ENCODE results near the gene TMEM223. TPM values are rescaled to one million over a fixed set of nuclear protein-coding genes. Genes with fewer than 3 reads are reported as not detected.
"Not testable (repeated sequence)": the region's sequence is repeated elsewhere in the genome, so short reads cannot be mapped to it uniquely, and the experiment has no call there.

TMEM223 gene
- polyA plus RNA-seq, 6 donors from 2014 or later, result 28.9 to 52.5 (median 45.3) TPM

DNA sequence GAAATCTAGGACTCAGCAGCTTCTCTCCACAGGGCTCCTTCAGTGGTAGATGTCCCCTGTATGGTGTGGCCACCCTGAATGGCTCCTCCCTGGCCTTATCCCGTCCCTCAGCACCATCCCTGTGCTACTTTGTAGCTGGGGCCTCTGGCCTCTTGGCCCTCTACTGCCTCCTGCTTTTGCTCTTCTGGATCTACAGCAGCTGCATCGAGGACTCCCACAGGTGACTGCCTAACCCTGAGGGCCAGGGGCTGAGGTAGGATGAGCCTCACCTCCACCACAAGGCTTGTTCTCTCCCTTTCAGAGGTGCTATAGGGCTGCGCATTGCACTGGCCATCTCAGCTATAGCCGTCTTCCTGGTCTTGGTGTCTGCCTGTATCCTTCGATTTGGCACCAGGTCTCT is 2.8 kb downstream of the TMEM223 start:
- DNase-seq, result no peak
- H3K27me3 Mint-ChIP-seq, result no peaks in the 10 kb centered on the region
- H3K4me1 Mint-ChIP-seq, result peaks cover 33 to 58% (median 51%) of the 10 kb centered on the region in 3 donors
- peaks cover 0 to under 1% of the 10 kb centered on the region in 2 donors for H3K36me3 Mint-ChIP-seq
- peak overlapping the region; percentile 67 to 97 (median 94) for H3K4me3 Mint-ChIP-seq
- peak overlapping the region in 4 of 6 donors; percentile 37 to 85 (median 64) for H3K27ac Mint-ChIP-seq
- no peaks in the 10 kb centered on the region for H3K9me3 Mint-ChIP-seq
- ATAC-seq (ENCODE audit: low read depth in 2 of 2), result no peak

DNA sequence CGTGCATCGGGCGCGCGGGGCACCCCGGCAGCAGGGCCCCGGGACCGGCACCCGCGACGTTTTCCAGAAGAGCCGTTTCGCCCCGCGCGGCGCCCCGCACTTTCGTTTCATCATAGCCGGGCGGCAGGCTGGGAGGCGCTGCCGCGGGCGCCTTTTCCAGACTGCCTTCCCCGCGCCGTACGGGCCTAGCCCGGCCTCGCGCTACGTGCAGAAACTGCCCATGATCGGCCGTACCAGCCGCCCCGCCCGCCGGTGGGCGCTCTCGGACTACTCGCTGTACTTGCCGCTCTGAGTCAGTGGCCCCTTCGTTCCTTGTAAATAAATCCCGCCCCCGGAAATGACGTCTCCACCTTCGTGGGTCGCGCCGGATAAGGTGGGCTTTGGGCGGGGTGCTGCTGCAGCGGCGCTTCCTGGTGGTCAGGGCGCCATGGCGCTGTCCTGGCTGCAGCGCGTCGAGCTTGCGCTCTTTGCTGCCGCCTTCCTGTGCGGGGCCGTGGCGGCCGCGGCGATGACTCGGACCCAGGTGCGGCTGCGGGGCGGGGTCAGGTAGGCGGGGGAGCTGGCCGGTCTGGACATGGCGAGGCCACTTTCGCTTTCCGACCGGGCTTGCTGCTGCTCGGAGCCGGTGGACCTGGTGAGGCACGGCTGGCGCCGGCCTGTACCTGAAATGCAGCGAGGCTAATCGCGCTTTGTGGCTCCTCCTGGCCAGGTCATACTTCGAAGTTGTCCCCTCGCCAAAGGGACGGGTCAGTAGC is 4.6 kb downstream of the TMEM223 start, which contains the start of gene TMEM179B:
TSS of gene TMEM179B (plus strand) at position 398 of the 755 bp plus-strand sequence. CDS start at position 428, 30 bp downstream.
- H3K27ac Mint-ChIP-seq, result peak within 1 kb of the TSS; percentile 90 to 97 (median 96)
- no peaks in the 10 kb centered on the region for H3K9me3 Mint-ChIP-seq
- H3K36me3 Mint-ChIP-seq, result no peaks in the 10 kb centered on the region
- H3K4me3 Mint-ChIP-seq, result peak within 1 kb of the TSS; percentile 93 to 98 (median 96)
- DNase-seq (peak; percentile 97), ATAC-seq (ENCODE audit: low read depth in 2 of 2) (peak; percentile 73 to 76)
- H3K4me1 Mint-ChIP-seq, result peaks cover 31 to 52% (median 47%) of the 10 kb centered on the region in 3 donors
- no peaks in the 10 kb centered on the region for H3K27me3 Mint-ChIP-seq

DNA sequence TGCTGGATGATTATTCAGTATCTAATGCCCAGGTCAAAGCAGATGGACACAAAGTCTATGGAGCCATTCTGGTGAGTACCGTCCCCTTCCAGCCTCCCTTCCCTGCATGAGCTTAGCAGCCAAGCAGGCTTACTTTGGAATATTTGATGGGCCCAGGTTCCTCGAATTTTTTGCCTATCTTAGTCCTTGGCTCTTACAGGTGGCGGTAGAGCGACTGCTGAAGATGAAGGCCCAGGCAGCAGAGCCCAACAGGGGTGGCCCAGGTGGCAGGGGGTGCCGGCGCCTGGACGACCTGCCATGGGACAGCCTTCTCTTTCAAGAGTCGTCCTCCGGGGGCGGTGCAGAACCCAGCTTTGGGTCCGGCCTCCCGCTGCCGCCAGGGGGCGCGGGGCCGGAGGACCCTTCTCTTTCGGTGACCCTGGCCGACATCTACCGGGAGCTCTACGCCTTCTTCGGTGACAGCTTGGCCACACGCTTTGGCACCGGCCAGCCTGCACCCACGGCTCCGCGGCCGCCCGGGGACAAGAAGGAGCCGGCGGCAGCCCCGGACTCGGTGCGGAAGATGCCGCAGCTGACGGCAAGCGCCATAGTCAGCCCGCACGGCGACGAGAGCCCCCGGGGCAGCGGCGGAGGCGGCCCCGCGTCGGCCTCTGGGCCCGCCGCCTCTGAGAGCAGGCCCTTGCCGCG is 5.3 kb downstream of the TMEM223 start:
- peak; percentile 74 to 76 for ATAC-seq (ENCODE audit: low read depth in 2 of 2)
- H3K9me3 Mint-ChIP-seq, result no peaks in the 10 kb centered on the region
- DNase-seq, result peak; percentile 89
- H3K27me3 Mint-ChIP-seq, result no peaks in the 10 kb centered on the region
- H3K4me3 Mint-ChIP-seq, result peak overlapping the region; percentile 82 to 98 (median 92)
- H3K4me1 Mint-ChIP-seq, result peaks cover 29 to 49% (median 40%) of the 10 kb centered on the region in 3 donors
- H3K27ac Mint-ChIP-seq, result peak overlapping the region; percentile 70 to 95 (median 91)
- no peaks in the 10 kb centered on the region for H3K36me3 Mint-ChIP-seq

DNA sequence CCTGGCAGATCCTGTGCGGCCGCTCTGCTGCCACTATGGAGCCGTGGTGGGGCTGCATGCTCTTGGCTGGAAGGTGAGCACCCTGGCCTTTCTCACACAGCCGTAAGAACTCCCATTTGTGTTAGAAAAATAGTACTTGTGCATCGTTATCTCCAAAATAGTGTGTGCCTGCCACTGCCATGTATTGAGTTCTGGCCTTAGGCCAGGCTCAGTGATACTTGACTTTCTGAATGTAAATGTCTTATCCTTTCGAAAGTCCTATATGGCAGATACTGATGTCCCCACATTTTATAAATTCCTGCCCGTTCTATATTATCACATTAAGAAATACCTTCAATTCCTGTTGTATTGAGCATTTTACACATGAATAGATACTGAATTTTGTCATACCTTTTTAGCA is 9.1 kb downstream of the TMEM223 start:
- DNase-seq, result no peak
- Mint-ChIP-seq H3K4me3 (no peak overlapping the region), H3K27me3 (no peaks in the 10 kb centered on the region), H3K36me3 (peaks cover 0 to under 1% of the 10 kb centered on the region in 2 donors), H3K4me1 (peaks cover 7 to 17% (median 10%) of the 10 kb centered on the region in 3 donors), H3K9me3 (no peaks in the 10 kb centered on the region), H3K27ac (peak overlapping the region in 2 of 6 donors; percentile 40 to 41)
- no peak for ATAC-seq (ENCODE audit: low read depth in 2 of 2)

DNA sequence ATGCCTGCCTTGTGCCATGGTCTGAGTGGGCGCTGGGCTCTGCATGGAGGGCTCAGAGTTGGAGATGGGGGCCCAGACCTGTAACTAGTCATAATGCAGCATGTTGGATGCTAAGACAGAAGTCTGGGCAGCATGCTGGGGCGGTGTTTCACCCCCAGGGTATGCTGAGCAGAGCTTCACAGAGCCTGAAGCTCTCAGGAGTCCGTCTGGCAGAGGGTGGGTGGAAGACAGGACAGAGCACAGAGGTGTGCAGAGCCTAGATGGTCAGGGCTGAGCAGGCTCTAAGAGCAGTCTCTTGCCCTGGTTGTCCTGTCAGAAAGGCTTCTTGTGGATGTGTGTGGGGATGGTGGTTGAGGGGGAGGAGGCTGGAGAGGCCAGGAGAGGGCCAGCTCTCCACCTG is 13.4 kb downstream of the TMEM223 start:
- H3K36me3 Mint-ChIP-seq, result peaks cover 8% of the 10 kb centered on the region in 2 donors
- H3K9me3 Mint-ChIP-seq, result no peaks in the 10 kb centered on the region
- peak overlapping the region in 3 of 6 donors; percentile 57 to 61 (median 59) for H3K27ac Mint-ChIP-seq
- no peak overlapping the region for H3K4me3 Mint-ChIP-seq
- ATAC-seq (ENCODE audit: low read depth in 2 of 2) (no peak), DNase-seq (no peak)
- H3K4me1 Mint-ChIP-seq, result peaks cover 4 to 10% (median 5%) of the 10 kb centered on the region in 3 donors
- H3K27me3 Mint-ChIP-seq, result no peaks in the 10 kb centered on the region

DNA sequence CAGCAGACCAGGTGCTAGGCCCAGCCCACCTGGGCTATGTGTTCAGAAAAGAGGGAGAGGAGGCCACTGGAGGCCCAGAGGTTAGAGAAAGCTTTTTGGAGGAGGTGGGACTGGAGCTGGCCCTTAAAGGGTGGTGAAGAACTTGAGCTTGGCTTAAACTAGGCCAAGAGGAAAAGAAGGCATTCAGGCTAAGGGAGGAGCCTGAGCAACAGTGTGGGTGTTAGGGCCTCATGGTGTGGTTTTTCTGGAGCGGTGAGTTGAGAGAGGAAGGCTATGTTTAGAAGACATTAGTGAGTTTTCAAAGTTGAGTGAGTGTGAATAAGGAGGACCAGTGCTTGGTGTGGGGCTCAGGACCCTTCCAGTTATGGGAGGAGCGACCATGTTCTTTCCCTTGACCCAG is 14.4 kb downstream of the TMEM223 start:
- H3K4me3 Mint-ChIP-seq, result peak overlapping the region in 1 of 8 donors; percentile 37
- peaks cover 5 to 14% (median 6%) of the 10 kb centered on the region in 3 donors for H3K4me1 Mint-ChIP-seq
- no peaks in the 10 kb centered on the region for H3K27me3 Mint-ChIP-seq
- DNase-seq (no peak), ATAC-seq (ENCODE audit: low read depth in 2 of 2) (no peak)
- H3K36me3 Mint-ChIP-seq, result peaks cover 8% of the 10 kb centered on the region in 2 donors
- H3K9me3 Mint-ChIP-seq, result no peaks in the 10 kb centered on the region
- H3K27ac Mint-ChIP-seq, result peak overlapping the region in 2 of 6 donors; percentile 60 to 93

DNA sequence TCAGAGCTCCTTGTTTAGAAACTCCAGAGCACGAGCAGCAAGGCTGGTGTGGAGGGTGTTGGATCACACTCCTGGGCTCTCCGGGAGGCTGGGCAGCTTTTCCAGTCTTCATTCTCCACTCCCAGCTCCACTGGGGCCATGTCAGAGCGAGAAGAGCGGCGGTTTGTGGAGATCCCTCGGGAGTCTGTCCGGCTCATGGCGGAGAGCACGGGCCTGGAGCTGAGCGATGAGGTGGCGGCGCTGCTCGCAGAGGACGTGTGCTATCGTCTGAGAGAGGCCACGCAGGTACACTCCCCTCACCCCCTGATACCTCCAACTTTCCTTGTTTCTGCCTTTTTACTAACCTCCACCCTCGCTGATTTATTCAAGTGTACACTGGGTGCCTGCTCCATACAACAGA is 16.2 kb downstream of the TMEM223 start:
- Mint-ChIP-seq H3K27me3 (no peaks in the 10 kb centered on the region), H3K27ac (peak overlapping the region in 1 of 6 donors; percentile 54), H3K9me3 (no peaks in the 10 kb centered on the region), H3K36me3 (peaks cover 8% of the 10 kb centered on the region in 2 donors), H3K4me3 (peak overlapping the region in 2 of 8 donors; percentile 3 to 9), H3K4me1 (peaks cover 17 to 28% (median 22%) of the 10 kb centered on the region in 3 donors)
- no peak for ATAC-seq (ENCODE audit: low read depth in 2 of 2)
- DNase-seq, result no peak

DNA sequence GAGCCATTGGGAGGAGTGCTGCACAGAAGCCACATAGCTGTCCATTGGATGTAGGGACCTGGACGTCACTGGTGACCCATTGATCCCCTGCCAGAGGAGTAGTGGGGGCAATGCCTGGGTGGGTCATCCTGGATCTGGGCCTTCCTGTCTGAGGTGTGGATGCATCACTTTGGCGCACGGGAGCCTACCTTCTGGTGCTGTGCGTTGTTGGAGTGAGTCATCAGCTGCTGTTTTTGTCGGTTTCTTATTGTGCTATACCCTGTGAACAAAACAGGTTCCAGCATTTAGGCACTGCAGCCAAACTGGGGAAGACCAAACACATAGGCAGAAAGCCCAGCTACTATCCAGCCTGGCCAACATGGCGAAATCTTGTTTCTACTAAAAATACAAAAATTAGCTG is 17.4 kb downstream of the TMEM223 start:
- Mint-ChIP-seq H3K4me1 (peaks cover 26 to 41% (median 33%) of the 10 kb centered on the region in 3 donors), H3K9me3 (no peaks in the 10 kb centered on the region), H3K36me3 (peaks cover 8% of the 10 kb centered on the region in 2 donors), H3K27ac (peak overlapping the region in 1 of 6 donors; percentile 34), H3K4me3 (peak overlapping the region in 1 of 8 donors; percentile 68), H3K27me3 (no peaks in the 10 kb centered on the region)
- ATAC-seq (ENCODE audit: low read depth in 2 of 2), result no peak
- DNase-seq, result no peak

DNA sequence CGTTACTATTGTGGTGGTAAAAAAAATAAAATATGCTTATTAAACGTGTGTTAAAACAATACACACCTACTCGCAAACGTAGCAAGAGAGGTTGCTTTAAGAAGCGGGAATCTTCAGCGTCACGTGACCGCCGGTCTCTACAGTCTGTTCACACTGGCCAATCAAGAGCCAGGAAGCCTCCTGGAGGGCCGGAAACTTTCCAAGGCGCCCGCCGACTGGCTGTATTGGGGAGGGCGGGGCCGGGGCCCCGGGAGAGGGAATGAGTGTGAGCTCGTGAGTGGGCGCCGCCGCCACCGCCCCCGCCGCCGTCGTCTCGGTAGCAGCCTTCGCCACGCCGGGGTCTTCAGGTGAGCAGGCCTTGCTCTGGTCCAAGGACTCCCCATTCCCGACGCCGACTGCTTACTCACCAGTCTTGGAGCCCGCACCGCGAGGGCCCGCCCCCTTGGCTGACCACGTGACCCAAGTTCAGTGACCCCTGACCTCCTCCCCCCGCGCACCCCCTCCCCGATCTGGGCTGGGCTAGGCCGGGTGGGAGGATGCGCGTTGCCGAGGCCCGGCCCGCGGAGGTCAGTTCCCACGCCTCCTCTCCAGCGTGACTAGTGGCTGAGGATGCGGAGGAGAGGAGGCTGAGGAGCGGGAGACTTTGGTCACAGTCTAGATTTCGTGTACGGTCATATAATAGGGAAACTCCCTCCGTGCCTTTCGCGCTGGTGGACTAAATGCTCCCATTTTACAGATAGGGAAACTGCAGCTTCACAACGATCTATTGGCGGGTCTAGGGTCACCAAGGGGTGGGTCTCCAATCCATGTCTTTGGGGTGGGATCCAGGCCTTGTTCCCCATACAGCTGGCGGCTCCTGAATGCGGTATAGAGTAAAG is 20.4 kb downstream of the TMEM223 start, which contains the start of gene TAF6L:
TSS of gene TAF6L (plus strand) at position 253 of the 878 bp plus-strand sequence. CDS start 4,388 bp downstream, outside the sequence.
- DNase-seq, result peak; percentile 76
- Mint-ChIP-seq H3K4me1 (peaks cover 26 to 36% (median 34%) of the 10 kb centered on the region in 3 donors), H3K9me3 (no peaks in the 10 kb centered on the region), H3K36me3 (peaks cover 0 to 5% of the 10 kb centered on the region in 2 donors), H3K27me3 (no peaks in the 10 kb centered on the region), H3K27ac (peak within 1 kb of the TSS; percentile 89 to 99 (median 96)), H3K4me3 (peak within 1 kb of the TSS; percentile 88 to 99 (median 95))
- peak; percentile 73 for ATAC-seq (ENCODE audit: low read depth in 2 of 2)

DNA sequence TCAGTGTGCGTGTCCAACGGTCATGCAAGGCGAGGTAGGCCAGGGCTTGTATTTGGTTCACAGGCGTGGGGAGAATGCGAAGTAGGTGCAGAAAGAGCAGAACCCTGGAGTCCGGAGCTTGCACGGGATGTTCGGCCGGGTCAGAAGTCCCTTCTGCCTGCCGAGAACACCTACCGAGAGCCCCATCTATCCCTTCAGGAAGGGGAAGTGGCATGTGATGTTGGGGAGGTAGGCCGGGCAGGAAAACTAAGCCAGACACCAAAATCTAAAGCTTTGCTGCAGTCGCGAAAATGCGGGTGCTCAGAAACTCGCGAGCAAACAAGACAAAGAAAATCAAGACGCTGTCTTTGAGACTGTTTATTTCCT is 21.0 kb downstream of the TMEM223 start:
- Mint-ChIP-seq H3K36me3 (peaks cover 0 to 9% of the 10 kb centered on the region in 2 donors), H3K27ac (peak overlapping the region; percentile 89 to 99 (median 96)), H3K4me3 (peak overlapping the region; percentile 88 to 99 (median 95)), H3K4me1 (peaks cover 26 to 39% (median 34%) of the 10 kb centered on the region in 3 donors), H3K27me3 (no peaks in the 10 kb centered on the region), H3K9me3 (no peaks in the 10 kb centered on the region)
- ATAC-seq (ENCODE audit: low read depth in 2 of 2) (peak; percentile 1 to 2), DNase-seq (no peak)

DNA sequence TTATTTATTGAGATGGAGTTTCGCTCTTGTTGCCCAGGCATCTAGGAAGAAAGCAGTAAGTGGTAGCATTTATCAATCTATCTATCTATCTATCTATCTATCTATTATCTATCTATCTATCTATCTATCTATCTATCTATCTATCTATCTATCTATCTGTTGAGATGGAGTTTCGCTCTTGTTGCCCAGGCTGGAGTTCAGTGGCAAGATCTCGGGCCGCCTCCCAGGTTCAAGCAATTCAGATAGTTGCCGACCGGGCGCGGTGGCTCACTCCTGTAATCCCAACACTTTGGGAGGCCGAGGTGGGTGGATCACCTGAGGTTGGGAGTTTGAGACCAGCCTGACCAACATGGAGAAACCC is 31.0 kb downstream of the TMEM223 start:
- not testable (repeated sequence) for ATAC-seq (ENCODE audit: low read depth in 2 of 2); H3K9me3 Mint-ChIP-seq; DNase-seq; H3K36me3 Mint-ChIP-seq; H3K27me3 Mint-ChIP-seq
- Mint-ChIP-seq H3K27ac (peak overlapping the region in 3 of 6 donors; percentile 91 to 98 (median 96)), H3K4me3 (peak overlapping the region; percentile 93 to 99 (median 98)), H3K4me1 (peaks cover 16 to 37% (median 22%) of the 10 kb centered on the region in 3 donors)

DNA sequence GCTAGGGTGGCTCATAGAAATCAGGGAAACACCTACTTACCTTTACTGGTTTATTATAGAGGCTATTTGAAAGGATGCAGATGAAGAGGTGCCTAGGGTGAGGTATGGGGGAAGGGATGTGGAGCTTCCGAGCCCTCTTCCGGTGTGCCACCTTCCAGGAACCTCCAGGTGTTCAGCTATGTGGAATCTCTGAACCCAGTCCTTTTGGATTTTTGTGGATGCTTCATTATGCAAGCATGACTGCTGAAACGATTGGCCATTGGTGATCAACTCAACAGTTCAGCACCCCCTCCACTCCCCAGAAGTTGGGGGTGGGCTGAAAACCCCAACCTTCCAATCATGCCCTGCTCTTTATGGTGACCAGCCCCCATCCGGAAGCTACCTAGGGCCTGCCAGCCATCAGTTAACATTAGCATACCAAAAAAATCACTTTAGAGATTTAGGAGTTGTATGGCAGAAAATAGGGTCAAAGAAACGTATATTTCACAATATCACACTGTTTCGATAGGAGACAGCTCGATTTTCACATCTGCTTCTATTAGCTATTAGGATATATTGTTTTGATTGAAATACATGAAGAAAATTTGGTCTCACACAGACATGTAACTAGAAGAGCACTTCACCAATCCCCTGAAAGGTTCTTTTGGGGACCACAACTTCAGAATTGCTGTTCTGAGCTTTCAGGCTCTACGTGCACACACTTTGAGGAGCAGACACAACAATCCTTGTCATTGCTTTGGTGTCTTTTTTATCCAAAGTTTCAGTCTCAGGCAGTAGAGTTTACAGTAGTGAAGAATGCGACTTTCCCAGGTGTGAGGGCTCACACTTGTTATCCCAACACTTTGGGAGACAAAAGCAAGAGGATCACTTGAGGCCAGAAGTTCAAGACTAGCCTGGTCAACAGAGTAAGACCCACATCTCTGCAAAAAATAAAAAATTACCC is 33.7 kb downstream of the TMEM223 start:
- ATAC-seq (ENCODE audit: low read depth in 2 of 2), result no peak
- Mint-ChIP-seq H3K4me3 (peak overlapping the region in 2 of 8 donors; percentile 1 to 48), H3K27ac (no peak overlapping the region), H3K36me3 (peaks cover 0 to 3% of the 10 kb centered on the region in 2 donors), H3K9me3 (no peaks in the 10 kb centered on the region), H3K4me1 (peaks cover 20 to 33% (median 29%) of the 10 kb centered on the region in 3 donors), H3K27me3 (no peaks in the 10 kb centered on the region)
- no peak for DNase-seq

Data from naive B cell (primary cell).